Stomach (tissue), 9 donors: Measurements from ENCODE around the gene SUSD2. TPM values are rescaled to one million over a fixed set of nuclear protein-coding genes. Genes with fewer than 3 reads are reported as not detected.
A peak's percentile ranks its signal among the peaks of the same experiment; 100 is the strongest.

Experiments used
- DNase-seq, 2 donors: peaks; one replicate each; pipeline versions ENCODE4 v3.0.0 to v3.0.0-alpha.2; 2013 to 2019
- H3K27ac ChIP-seq, 5 donors: fragments of 200-600 bp in 4 of 5; sonication (generic) in 4 of 5; one replicate each; pipeline ENCODE4 v1.5.1; 2013 to 2019; ENCODE audit warnings: mild to moderate bottlenecking in 1 of 5, moderate library complexity in 1 of 5
- H3K27me3 ChIP-seq, 3 donors: fragments of 200-600 bp; sonication (generic); one replicate each; pipeline ENCODE4 v1.5.1; 2017 to 2019; ENCODE audit warnings: mixed run types in 1 of 3
- H3K36me3 ChIP-seq, 4 donors: fragments of 200-600 bp; sonication (generic); 1 replicate in 3 of 4; 2 replicates in 1 of 4; pipeline ENCODE4 v1.5.1; 2016 to 2019
- H3K4me1 ChIP-seq, 4 donors: fragments of 200-600 bp; sonication (generic); one replicate each; pipeline ENCODE4 v1.5.1; 2016 to 2019
- H3K4me3 ChIP-seq, 4 donors: fragments of 200-600 bp; sonication (generic) in 3 of 4; one replicate each; pipeline ENCODE4 v1.5.1; 2016 to 2019; ENCODE audit warnings: mild to moderate bottlenecking in 1 of 4
- H3K9me3 ChIP-seq, 4 donors: fragments of 200-600 bp; sonication (generic); one replicate each; pipeline ENCODE4 v1.5.1; 2016 to 2019
- CTCF ChIP-seq, 7 experiments: fragments of 450-650 bp in 4 of 7; fragments of 200-600 bp in 3 of 7; sonication (generic) in 3 of 7; IDR thresholded peaks; one replicate each; pipeline ENCODE4 v1.5.1; 2016 to 2019; ENCODE audit warnings: antibody characterized with exemption in 7 of 7, control low read depth in 2 of 7, mild to moderate bottlenecking in 1 of 7
- EP300 ChIP-seq: sonication (generic); formaldehyde crosslinking; IDR thresholded peaks from one replicate; pipeline ENCODE4 v1.6.1; 2017; ENCODE audit warnings: antibody characterized with exemption
- POLR2A ChIP-seq, 4 donors: fragments of 450-650 bp; IDR thresholded peaks; one replicate each; pipeline ENCODE4 v1.6.1; 2016; ENCODE audit warnings: antibody characterized with exemption in 4 of 4, control low read depth in 2 of 4, mild to moderate bottlenecking in 1 of 4, moderate library complexity in 1 of 4
- POLR2AphosphoS5 ChIP-seq, 3 donors: sonication (generic); formaldehyde crosslinking; IDR thresholded peaks; one replicate each; pipeline ENCODE4 v1.6.1; 2016; ENCODE audit warnings: antibody characterized with exemption in 3 of 3
- WGBS, 5 donors: extraction: QIAGEN DNeasy Blood & Tissue Kit in 3 of 5; methylation state at CpG; one replicate each; pipeline versions ENCODE4 v1.1.5 to v1.1.7; 2013 to 2018; 5-methylcytosine and 5-hydroxymethylcytosine counted together
- intact Hi-C: fragments of 100-400 bp; cut with DNase I; formaldehyde crosslinking; loops from one replicate; pipeline ENCODE4 v1.15.1; 2023; ENCODE audit warnings: low total_unique reads
- polyA plus RNA-seq, 3 donors: library from polyadenylated mRNA; stranded (reverse); fragments of 200-250 nt; gene quantifications; one replicate each; pipeline ENCODE4 v1.2.3, GENCODE V29; 2013
- total RNA-seq, 5 donors: library from RNA; depleted of rRNA; stranded (reverse); fragments of >200 nt; gene quantifications; one replicate each; pipeline versions ENCODE4 v1.1.0 to v1.2.3, GENCODE V29; 2014 to 2016
- donor health status: healthy with polysubstance abuse.
- donor health status: Bipolar disorder and iron deficiency.
- donor health status: healthy.

SUSD2 gene
- total and polyA plus RNA-seq, 8 donors = 0.58 to 29.9 (median 4.4) TPM

DNA sequence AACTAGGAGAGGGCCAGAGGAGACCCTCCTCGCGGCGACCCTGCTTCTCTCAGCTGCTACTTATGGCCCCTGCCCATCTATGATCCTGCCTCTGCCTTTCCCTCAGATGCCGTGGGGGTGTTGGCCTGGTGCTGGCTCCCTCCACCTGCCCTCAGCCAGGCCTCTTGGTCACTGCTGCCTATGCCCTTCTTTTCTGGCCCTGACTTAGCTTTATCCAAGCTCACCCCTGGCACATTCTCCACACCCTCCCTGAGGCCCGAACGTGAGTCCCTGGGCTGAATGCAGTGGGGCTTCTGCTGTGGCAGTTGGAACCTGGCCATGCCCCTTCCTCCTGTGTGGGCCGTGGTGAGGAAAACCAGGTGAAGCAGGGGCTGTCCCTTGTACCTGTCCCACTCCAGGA lies 19.8 kb upstream of the SUSD2 start:
- peaks cover 19 to 67% (median 38%) of the 10 kb centered on the region in 4 donors for H3K36me3 ChIP-seq
- intact Hi-C loops = loop anchor here (10.0 kb wide), 1 partner anchor 57 kb away; no protein-coding TSS in a partner anchor
- peak overlapping the region in 3 of 5 donors; percentile 24 to 86 (median 50) for H3K27ac ChIP-seq
- H3K9me3 ChIP-seq = no peaks in the 10 kb centered on the region
- 62 to 89% (median 72%) methylated on average over 7 of the region's 7 CpGs for WGBS, 5 donors
- DNase-seq = no peak
- H3K4me3 ChIP-seq = no peak overlapping the region
- H3K4me1 ChIP-seq = peaks cover 41 to 88% (median 59%) of the 10 kb centered on the region in 4 donors
- H3K27me3 ChIP-seq = no peaks in the 10 kb centered on the region
- no peak for TF ChIP-seq POLR2AphosphoS5 (IDR thresholded peaks at IDR 0.05)
- no peak for TF ChIP-seq EP300
- TF ChIP-seq CTCF (IDR thresholded peaks at IDR 0.05) = no peak
- no peak for TF ChIP-seq POLR2A (IDR thresholded peaks at IDR 0.05)

DNA sequence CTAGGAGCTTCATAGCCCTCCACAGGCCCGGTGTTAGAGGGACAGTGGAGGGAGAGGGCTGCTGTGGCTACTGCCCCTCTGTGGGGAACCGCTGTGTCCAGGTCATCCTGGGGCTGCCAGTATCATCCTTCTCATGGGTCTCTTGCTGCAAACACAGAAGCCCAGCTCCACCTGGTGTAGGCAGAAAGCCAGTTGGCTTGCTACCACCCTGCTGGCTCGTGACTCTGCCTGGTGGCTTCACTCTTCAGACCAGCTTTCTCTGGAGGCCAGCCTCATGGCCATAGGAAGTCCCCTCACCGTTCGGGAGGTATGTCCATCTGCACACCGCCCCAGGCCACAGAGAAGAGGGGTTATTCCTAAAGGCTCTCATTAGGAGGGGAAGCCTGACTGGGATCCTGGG lies 19.4 kb upstream of the SUSD2 start:
- TF ChIP-seq POLR2AphosphoS5 (IDR thresholded peaks at IDR 0.05) (no peak), CTCF (IDR thresholded peaks at IDR 0.05) (peak in 1 of 7 experiments; percentile 12)

DNA sequence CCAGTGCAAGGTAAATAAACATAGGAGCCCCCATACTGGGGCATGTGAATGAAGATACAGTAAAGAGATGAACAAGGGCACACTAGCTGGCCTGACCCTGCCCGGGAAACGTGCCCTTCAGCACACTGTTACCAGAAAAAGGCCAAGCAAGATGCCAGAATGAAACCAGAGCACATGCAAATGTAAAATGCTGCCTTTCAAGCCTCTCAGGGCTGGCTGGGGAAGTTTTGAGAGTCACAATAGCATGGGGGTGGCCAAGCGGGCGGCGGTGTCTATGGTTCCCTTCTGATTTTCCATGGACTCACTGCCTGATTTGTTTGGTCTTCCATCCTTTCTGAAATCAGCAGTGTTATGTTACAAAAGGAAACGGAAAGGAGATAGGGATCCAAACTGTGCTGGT lies 18.9 kb upstream of the SUSD2 start:
- peaks cover 33 to 78% (median 52%) of the 10 kb centered on the region in 4 donors for H3K4me1 ChIP-seq
- intact Hi-C loops = loop anchor here (10.0 kb wide), 1 partner anchor 58 kb away; no protein-coding TSS in a partner anchor
- WGBS, 5 donors = 71 to 87% (median 72%) methylated on average over 6 of the region's 6 CpGs
- no peak for TF ChIP-seq CTCF (IDR thresholded peaks at IDR 0.05)
- no peak for TF ChIP-seq EP300
- TF ChIP-seq POLR2AphosphoS5 (IDR thresholded peaks at IDR 0.05) = no peak
- no peak for TF ChIP-seq POLR2A (IDR thresholded peaks at IDR 0.05)
- H3K27ac ChIP-seq = peak overlapping the region in 3 of 5 donors; percentile 24 to 86 (median 50)
- no peaks in the 10 kb centered on the region for H3K9me3 ChIP-seq
- H3K27me3 ChIP-seq = no peaks in the 10 kb centered on the region
- H3K4me3 ChIP-seq = no peak overlapping the region
- DNase-seq = no peak
- H3K36me3 ChIP-seq = peaks cover 28 to 76% (median 47%) of the 10 kb centered on the region in 4 donors

More for the DNA sequence above, 19.4 kb upstream of the SUSD2 start:
- WGBS, 5 donors = 40 to 80% (median 52%) methylated on average over 1 to 6 of the region's 6 CpGs
- H3K27me3 ChIP-seq = no peaks in the 10 kb centered on the region
- peak overlapping the region in 3 of 5 donors; percentile 24 to 86 (median 50) for H3K27ac ChIP-seq
- no peak overlapping the region for H3K4me3 ChIP-seq
- H3K36me3 ChIP-seq = peaks cover 23 to 71% (median 42%) of the 10 kb centered on the region in 4 donors
- peaks cover 38 to 84% (median 57%) of the 10 kb centered on the region in 4 donors for H3K4me1 ChIP-seq
- intact Hi-C loops = loop anchor here (10.0 kb wide), 1 partner anchor 57 kb away; no protein-coding TSS in a partner anchor
- DNase-seq = peak in 1 of 2 donors; percentile 86
- H3K9me3 ChIP-seq = no peaks in the 10 kb centered on the region

DNA sequence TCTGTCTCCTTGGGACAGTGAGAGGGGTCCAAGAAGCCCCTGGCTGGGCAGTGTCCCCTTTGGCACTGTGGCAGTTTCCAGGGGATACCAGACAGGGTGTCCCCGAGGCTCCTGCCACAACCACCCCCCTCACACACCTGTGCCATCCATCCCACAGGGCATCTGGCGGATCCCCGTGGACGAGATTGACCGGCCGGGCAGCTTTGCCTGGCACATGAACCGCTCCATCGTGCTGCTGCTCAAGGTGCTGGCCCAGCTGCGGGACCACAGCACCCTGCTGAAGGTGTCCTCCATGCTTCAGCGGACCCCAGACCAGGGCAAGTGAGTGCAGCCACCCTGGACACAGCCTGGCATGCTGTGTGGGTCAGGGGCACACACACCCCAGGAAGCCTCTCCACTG lies 17.0 kb upstream of the SUSD2 start:
- Histone ChIP-seq H3K4me3 (no peak overlapping the region), H3K27ac (peak overlapping the region in 1 of 5 donors; percentile 50), H3K4me1 (peaks cover 18 to 60% (median 34%) of the 10 kb centered on the region in 4 donors), H3K36me3 (peaks cover 39 to 89% (median 64%) of the 10 kb centered on the region in 4 donors), H3K9me3 (no peaks in the 10 kb centered on the region), H3K27me3 (no peaks in the 10 kb centered on the region)
- TF ChIP-seq POLR2AphosphoS5 (IDR thresholded peaks at IDR 0.05) = no peak
- no peak for TF ChIP-seq CTCF (IDR thresholded peaks at IDR 0.05)
- no peak for TF ChIP-seq EP300
- no peak for TF ChIP-seq POLR2A (IDR thresholded peaks at IDR 0.05)
- WGBS, 5 donors = 74 to 92% (median 86%) methylated on average over 9 to 10 of the region's 10 CpGs
- intact Hi-C loops = loop anchor here (10.0 kb wide), 1 partner anchor 59 kb away; no protein-coding TSS in a partner anchor
- DNase-seq = no peak
